Upper lobe of right lung (tissue), 1 donor: ENCODE measurements around the gene REEP5. TPM values are rescaled to one million over a fixed set of nuclear protein-coding genes. Genes with fewer than 3 reads are reported as not detected.

Experiments used
- ATAC-seq: fragments of 200-7000 bp; cut with Tn5 transposase; one replicate; pipeline ENCODE4 v1.9.1; 2020; ENCODE audit warnings: mild to moderate bottlenecking, moderate library complexity
- DNase-seq: peaks from one replicate; pipeline ENCODE4 v3.0.0-alpha.2; 2020
- H3K27ac ChIP-seq: fragments of 200-600 bp; one replicate; pipeline ENCODE4 v1.8.0; 2022
- H3K27me3 ChIP-seq: fragments of 200-600 bp; one replicate; pipeline ENCODE4 v1.8.0; 2022; ENCODE audit warnings: mild to moderate bottlenecking
- H3K36me3 ChIP-seq: fragments of 200-600 bp; one replicate; pipeline ENCODE4 v1.8.0; 2022
- H3K4me1 ChIP-seq: fragments of 200-600 bp; one replicate; pipeline ENCODE4 v1.8.0; 2022
- H3K4me3 ChIP-seq: fragments of 200-600 bp; one replicate; pipeline ENCODE4 v1.8.0; 2022; ENCODE audit warnings: mild to moderate bottlenecking
- H3K9me3 ChIP-seq: fragments of 200-600 bp; one replicate; pipeline ENCODE4 v1.8.0; 2022
- CTCF ChIP-seq: fragments of 200-600 bp; IDR thresholded peaks from one replicate; pipeline ENCODE4 v1.8.0; 2022; ENCODE audit warnings: antibody characterized with exemption
- intact Hi-C: fragments of 100-400 bp; cut with DNase I; formaldehyde crosslinking; loops from one replicate; pipeline ENCODE4 v1.11.0; 2022
- total RNA-seq: library from RNA; stranded (reverse); fragmentation: NEBNext Ultra II Directional; extraction: Animal tissue kit (Norgen Biotek cat#: 25700); gene quantifications from one replicate; pipeline ENCODE4 v1.2.1, GENCODE V29; 2021
- donor health status: DM: no; HTN: yes; CAD: no; lungs with severe emphysema.

Gene REEP5
- total RNA-seq, 1 donor from 2014 or later, result 108 TPM

GRCh38 chr5:112919972-112920371 is 2.1 kb downstream of the REEP5 start:
- Histone ChIP-seq H3K27ac (no peak overlapping the region), H3K4me1 (peaks cover 60% of the 10 kb centered on the region), H3K4me3 (no peak overlapping the region), H3K36me3 (peaks cover 43% of the 10 kb centered on the region), H3K27me3 (no peaks in the 10 kb centered on the region), H3K9me3 (no peaks in the 10 kb centered on the region)
- DNase-seq (no peak), ATAC-seq (no peak)
- intact Hi-C loops, result no loop called here
- TF ChIP-seq CTCF, result no peak

DNA sequence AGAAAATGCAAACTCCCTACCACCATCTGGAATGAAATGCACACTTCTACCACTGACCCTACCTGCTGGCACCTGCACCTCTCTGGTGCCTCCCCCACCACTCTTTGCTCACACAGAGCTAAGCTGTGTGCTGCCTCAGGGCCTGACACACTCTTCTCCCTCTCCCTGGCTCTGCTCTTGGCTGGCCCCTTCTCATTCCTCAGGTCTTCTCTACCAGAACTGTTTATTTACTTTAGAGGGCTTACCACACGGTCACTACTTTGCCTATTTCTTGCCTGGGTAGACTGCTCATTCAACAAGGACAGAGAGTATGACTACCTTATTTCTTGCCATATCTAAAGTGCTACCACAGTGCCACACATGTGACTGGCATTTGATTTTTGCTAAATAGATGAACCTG is 3.3 kb downstream of the REEP5 start:
- Histone ChIP-seq H3K27ac (no peak overlapping the region), H3K4me3 (no peak overlapping the region), H3K9me3 (no peaks in the 10 kb centered on the region), H3K4me1 (peaks cover 58% of the 10 kb centered on the region), H3K27me3 (no peaks in the 10 kb centered on the region), H3K36me3 (peaks cover 43% of the 10 kb centered on the region)
- ATAC-seq, result no peak
- no peak for TF ChIP-seq CTCF
- no peak for DNase-seq
- intact Hi-C loops, result no loop called here

DNA sequence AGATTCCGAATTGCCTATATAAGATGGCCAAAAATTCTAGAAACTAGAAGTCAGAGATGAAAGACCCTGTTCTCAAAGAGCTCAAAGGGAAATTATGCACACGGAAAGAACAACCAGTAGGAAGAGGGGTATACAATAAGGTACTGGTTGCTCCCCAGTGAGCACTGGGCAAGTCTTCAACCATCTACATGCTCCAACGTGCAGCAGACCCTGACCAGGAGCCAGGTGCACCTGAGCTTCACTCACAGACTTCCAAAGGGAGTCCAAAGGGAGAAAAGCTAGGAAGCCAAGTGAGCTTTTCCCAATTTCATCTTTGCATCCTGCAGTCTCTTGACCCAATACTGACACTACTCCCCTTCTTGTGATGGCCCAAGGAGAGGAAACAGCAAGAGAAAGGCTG is 3.9 kb downstream of the REEP5 start:
- Histone ChIP-seq H3K4me3 (no peak overlapping the region), H3K36me3 (peaks cover 43% of the 10 kb centered on the region), H3K9me3 (no peaks in the 10 kb centered on the region), H3K27me3 (no peaks in the 10 kb centered on the region), H3K27ac (no peak overlapping the region), H3K4me1 (peaks cover 54% of the 10 kb centered on the region)
- intact Hi-C loops, result no loop called here
- no peak for TF ChIP-seq CTCF
- ATAC-seq (no peak), DNase-seq (no peak)

- intact Hi-C loops, result no loop called here
- H3K27me3 ChIP-seq, result no peaks in the 10 kb centered on the region
- no peaks in the 10 kb centered on the region for H3K9me3 ChIP-seq
- H3K4me1 ChIP-seq, result peaks cover 51% of the 10 kb centered on the region
- H3K4me3 ChIP-seq, result no peak overlapping the region
- H3K36me3 ChIP-seq, result peaks cover 43% of the 10 kb centered on the region
- no peak overlapping the region for H3K27ac ChIP-seq
- no peak for DNase-seq
- ATAC-seq, result no peak
- TF ChIP-seq CTCF, result peak; percentile 15
Observed at GRCh38 chr5:112917453-112917995, 4.5 kb downstream of the REEP5 start.

DNA sequence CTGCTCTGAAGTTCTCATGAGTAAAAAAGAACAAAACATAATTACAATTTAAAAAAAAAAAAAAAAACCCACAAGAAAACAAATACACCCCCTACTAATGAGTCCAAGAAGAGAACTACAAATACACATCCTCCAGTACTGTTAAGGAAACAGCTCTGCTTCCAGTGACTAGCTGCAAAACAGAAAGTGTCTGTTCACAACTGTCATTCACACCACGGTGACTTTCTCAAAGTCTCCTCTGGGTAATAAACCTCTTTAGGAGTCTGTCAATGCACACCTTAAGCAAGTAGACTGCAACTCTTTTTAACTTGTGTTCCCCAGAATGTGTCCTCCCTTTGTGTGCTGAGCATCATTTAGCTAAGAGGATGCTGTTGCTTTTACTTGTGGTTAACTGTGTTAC is 6.2 kb downstream of the REEP5 start:
- intact Hi-C loops, result no loop called here
- Histone ChIP-seq H3K4me1 (peaks cover 48% of the 10 kb centered on the region), H3K9me3 (no peaks in the 10 kb centered on the region), H3K27ac (no peak overlapping the region), H3K27me3 (no peaks in the 10 kb centered on the region), H3K36me3 (peaks cover 48% of the 10 kb centered on the region), H3K4me3 (no peak overlapping the region)
- ATAC-seq (no peak), DNase-seq (no peak)
- TF ChIP-seq CTCF, result no peak

DNA sequence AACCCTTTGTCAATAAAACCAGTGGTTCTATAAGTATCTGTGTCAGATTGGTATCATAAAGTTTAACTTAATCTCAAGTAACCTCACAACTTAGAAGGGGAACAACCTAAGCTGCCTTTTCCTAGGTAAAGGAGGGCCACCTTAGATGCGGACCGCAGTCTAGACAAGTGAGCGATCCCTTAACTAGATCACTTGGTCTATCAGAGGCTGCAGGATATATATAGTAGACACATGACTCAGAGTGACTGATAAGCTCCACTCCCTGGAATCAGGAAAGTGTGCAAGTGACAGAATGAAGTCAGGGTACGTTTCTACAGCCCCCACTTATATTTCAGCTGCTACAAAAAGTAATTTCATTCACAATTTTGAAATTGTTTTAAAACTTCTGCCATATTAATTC is 7.4 kb downstream of the REEP5 start:
- DNase-seq (no peak), ATAC-seq (no peak)
- H3K4me3 ChIP-seq, result no peak overlapping the region
- no peaks in the 10 kb centered on the region for H3K27me3 ChIP-seq
- peaks cover 36% of the 10 kb centered on the region for H3K4me1 ChIP-seq
- peaks cover 57% of the 10 kb centered on the region for H3K36me3 ChIP-seq
- intact Hi-C loops, result no loop called here
- H3K9me3 ChIP-seq, result no peaks in the 10 kb centered on the region
- no peak for TF ChIP-seq CTCF
- no peak overlapping the region for H3K27ac ChIP-seq
